ENCODE data around the gene PCDH1. TPM values are rescaled to one million over a fixed set of nuclear protein-coding genes. Genes with fewer than 3 reads are reported as not detected.

PCDH1 gene
- total RNA-seq, 4 donors from 2014 or later: 92.5 to 217 (median 164) TPM

- DNase-seq: no peak
- peaks cover 8 to 14% (median 9%) of the 10 kb centered on the region in 4 donors for H3K4me1 ChIP-seq
- in situ Hi-C loops (cut with MboI; ENCODE audit: low pct_ligation_motif_present in 1 of 4, low pct_unique_long_range_greater_than_20kb in 1 of 4, low sequenced_read_pairs in 3 of 4) (no loop called here), intact Hi-C loops (cut with DNase I; ENCODE audit: low total_unique reads) (no loop called here)
- no peaks in the 10 kb centered on the region for H3K9me3 ChIP-seq
- no peak overlapping the region for H3K4me3 ChIP-seq
- TF ChIP-seq CTCF (IDR thresholded peaks at IDR 0.05): no peak
- no peak for TF ChIP-seq POLR2AphosphoS5 (IDR thresholded peaks at IDR 0.05)
- TF ChIP-seq EP300 (IDR thresholded peaks at IDR 0.05; ENCODE audit: low read depth): no peak
- no peak for TF ChIP-seq POLR2A (IDR thresholded peaks at IDR 0.05)
- no CpG with 5 or more reads among the region's 2 CpGs for WGBS, 2 donors (ENCODE audit: low coverage in 1 of 2)
- H3K27ac ChIP-seq: no peak overlapping the region
- H3K27me3 ChIP-seq: peaks cover 9% of the 10 kb centered on the region
- H3K36me3 ChIP-seq: no peaks in the 10 kb centered on the region
Observed at GRCh38 chr5:141910271-141910673, 32.1 kb upstream of the PCDH1 start.

- no peak for DNase-seq
- TF ChIP-seq CTCF (IDR thresholded peaks at IDR 0.05): no peak
- no peak for TF ChIP-seq POLR2A (IDR thresholded peaks at IDR 0.05)
- no peak for TF ChIP-seq POLR2AphosphoS5 (IDR thresholded peaks at IDR 0.05)
- no peak for TF ChIP-seq EP300 (IDR thresholded peaks at IDR 0.05; ENCODE audit: low read depth)
- 81 to 85% methylated on average over 4 of the region's 4 CpGs for WGBS, 2 donors (ENCODE audit: low coverage in 1 of 2)
- H3K9me3 ChIP-seq: no peaks in the 10 kb centered on the region
- H3K27ac ChIP-seq: no peak overlapping the region
- peaks cover 4 to 10% (median 8%) of the 10 kb centered on the region in 4 donors for H3K4me1 ChIP-seq
- peaks cover 9% of the 10 kb centered on the region for H3K27me3 ChIP-seq
- H3K36me3 ChIP-seq: no peaks in the 10 kb centered on the region
- no peak overlapping the region for H3K4me3 ChIP-seq
- in situ Hi-C loops (cut with MboI; ENCODE audit: low pct_ligation_motif_present in 1 of 4, low pct_unique_long_range_greater_than_20kb in 1 of 4, low sequenced_read_pairs in 3 of 4): no loop called here
- intact Hi-C loops (cut with DNase I; ENCODE audit: low total_unique reads): no loop called here
Observed at GRCh38 chr5:141909212-141909611, 31.0 kb upstream of the PCDH1 start.

- in situ Hi-C loops (cut with MboI; ENCODE audit: low pct_ligation_motif_present in 1 of 4, low pct_unique_long_range_greater_than_20kb in 1 of 4, low sequenced_read_pairs in 3 of 4): no loop called here
- Histone ChIP-seq H3K27ac (no peak overlapping the region), H3K4me3 (no peak overlapping the region), H3K36me3 (no peaks in the 10 kb centered on the region), H3K27me3 (peaks cover 9% of the 10 kb centered on the region), H3K9me3 (no peaks in the 10 kb centered on the region), H3K4me1 (peaks cover under 1 to 6% (median 4%) of the 10 kb centered on the region in 4 donors)
- DNase-seq: no peak
- TF ChIP-seq POLR2AphosphoS5 (IDR thresholded peaks at IDR 0.05) (no peak), POLR2A (IDR thresholded peaks at IDR 0.05) (no peak), EP300 (IDR thresholded peaks at IDR 0.05; ENCODE audit: low read depth) (no peak), CTCF (IDR thresholded peaks at IDR 0.05) (no peak)
- WGBS, 2 donors (ENCODE audit: low coverage in 1 of 2): 84 to 85% methylated on average over 2 of the region's 2 CpGs
- intact Hi-C loops (cut with DNase I; ENCODE audit: low total_unique reads): no loop called here
Observed at GRCh38 chr5:141908796-141909195, 30.6 kb upstream of the PCDH1 start.

GRCh38 chr5:141906972-141907371 lies 28.8 kb upstream of the PCDH1 start:
- DNase-seq: no peak
- no peaks in the 10 kb centered on the region for H3K27me3 ChIP-seq
- in situ Hi-C loops (cut with MboI; ENCODE audit: low pct_ligation_motif_present in 1 of 4, low pct_unique_long_range_greater_than_20kb in 1 of 4, low sequenced_read_pairs in 3 of 4) (no loop called here), intact Hi-C loops (cut with DNase I; ENCODE audit: low total_unique reads) (no loop called here)
- H3K36me3 ChIP-seq: no peaks in the 10 kb centered on the region
- no peak overlapping the region for H3K4me3 ChIP-seq
- H3K9me3 ChIP-seq: no peaks in the 10 kb centered on the region
- TF ChIP-seq EP300 (IDR thresholded peaks at IDR 0.05; ENCODE audit: low read depth) (no peak), POLR2A (IDR thresholded peaks at IDR 0.05) (no peak), CTCF (IDR thresholded peaks at IDR 0.05) (no peak), POLR2AphosphoS5 (IDR thresholded peaks at IDR 0.05) (no peak)
- H3K27ac ChIP-seq: no peak overlapping the region
- WGBS, 2 donors (ENCODE audit: low coverage in 1 of 2): 0% methylated on average over 1 of the region's 1 CpG; no CpG with 5 or more reads in 1 of the 2 donors
- no peaks in the 10 kb centered on the region for H3K4me1 ChIP-seq

Measured in transverse colon (tissue), 4 donors.